Adrenal gland (tissue), 5 donors: ENCODE measurements around the gene HRAS.

ENCODE experiments used
- POLR2A ChIP-seq, 2 donors: fragments of 450-650 bp; IDR thresholded peaks; one replicate each; pipeline ENCODE4 v1.6.1; 2017; ENCODE audit warnings: antibody characterized with exemption in 2 of 2, mild to moderate bottlenecking in 2 of 2, moderate library complexity in 1 of 2
- TF ChIP-seq, protein P1 (sequence below), 6 experiments: fragments of 450-650 bp in 4 of 6; fragments of 200-600 bp in 2 of 6; sonication (generic) in 1 of 6; IDR thresholded peaks; 1 replicate in 5 of 6; 2 replicates in 1 of 6; pipeline versions ENCODE4 v1.5.1 to v1.8.0; 2016 to 2021; ENCODE audit warnings: antibody characterized with exemption in 6 of 6, mild to moderate bottlenecking in 2 of 6, moderate library complexity in 1 of 6
- donor health status: DM: no; HTN: no; CAD: no.

DNA sequence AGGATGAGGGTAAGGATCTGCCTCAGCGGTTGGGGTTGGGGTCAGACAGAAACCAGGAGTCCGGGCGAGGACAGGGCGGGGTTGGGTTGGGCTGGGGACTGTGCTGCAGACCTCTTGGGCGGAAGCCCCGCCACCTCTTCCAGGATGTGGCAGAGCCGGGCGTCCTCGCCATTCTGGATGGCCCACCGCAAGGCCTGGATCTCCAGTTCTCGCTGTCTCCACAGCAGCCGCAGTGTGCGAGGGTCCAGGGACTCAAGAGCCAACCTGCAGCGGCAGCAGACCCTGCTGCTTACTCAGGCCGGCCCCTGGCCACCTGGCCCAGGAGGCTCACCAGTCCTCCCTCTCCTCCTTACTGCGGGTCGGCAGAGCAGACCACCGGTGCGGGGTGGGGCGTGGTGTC lies 23.1 kb upstream of the HRAS start:
- TF ChIP-seq, protein P1, sequence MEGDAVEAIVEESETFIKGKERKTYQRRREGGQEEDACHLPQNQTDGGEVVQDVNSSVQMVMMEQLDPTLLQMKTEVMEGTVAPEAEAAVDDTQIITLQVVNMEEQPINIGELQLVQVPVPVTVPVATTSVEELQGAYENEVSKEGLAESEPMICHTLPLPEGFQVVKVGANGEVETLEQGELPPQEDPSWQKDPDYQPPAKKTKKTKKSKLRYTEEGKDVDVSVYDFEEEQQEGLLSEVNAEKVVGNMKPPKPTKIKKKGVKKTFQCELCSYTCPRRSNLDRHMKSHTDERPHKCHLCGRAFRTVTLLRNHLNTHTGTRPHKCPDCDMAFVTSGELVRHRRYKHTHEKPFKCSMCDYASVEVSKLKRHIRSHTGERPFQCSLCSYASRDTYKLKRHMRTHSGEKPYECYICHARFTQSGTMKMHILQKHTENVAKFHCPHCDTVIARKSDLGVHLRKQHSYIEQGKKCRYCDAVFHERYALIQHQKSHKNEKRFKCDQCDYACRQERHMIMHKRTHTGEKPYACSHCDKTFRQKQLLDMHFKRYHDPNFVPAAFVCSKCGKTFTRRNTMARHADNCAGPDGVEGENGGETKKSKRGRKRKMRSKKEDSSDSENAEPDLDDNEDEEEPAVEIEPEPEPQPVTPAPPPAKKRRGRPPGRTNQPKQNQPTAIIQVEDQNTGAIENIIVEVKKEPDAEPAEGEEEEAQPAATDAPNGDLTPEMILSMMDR (IDR thresholded peaks at IDR 0.05), result no peak
- no peak for TF ChIP-seq POLR2A (IDR thresholded peaks at IDR 0.05)
